Measurements from ENCODE around the gene TCF23. TPM values are rescaled to one million over a fixed set of nuclear protein-coding genes. Genes with fewer than 3 reads are reported as not detected.

The TCF23 gene
- total RNA-seq, 1 experiment from 2014 or later = not detected

DNA sequence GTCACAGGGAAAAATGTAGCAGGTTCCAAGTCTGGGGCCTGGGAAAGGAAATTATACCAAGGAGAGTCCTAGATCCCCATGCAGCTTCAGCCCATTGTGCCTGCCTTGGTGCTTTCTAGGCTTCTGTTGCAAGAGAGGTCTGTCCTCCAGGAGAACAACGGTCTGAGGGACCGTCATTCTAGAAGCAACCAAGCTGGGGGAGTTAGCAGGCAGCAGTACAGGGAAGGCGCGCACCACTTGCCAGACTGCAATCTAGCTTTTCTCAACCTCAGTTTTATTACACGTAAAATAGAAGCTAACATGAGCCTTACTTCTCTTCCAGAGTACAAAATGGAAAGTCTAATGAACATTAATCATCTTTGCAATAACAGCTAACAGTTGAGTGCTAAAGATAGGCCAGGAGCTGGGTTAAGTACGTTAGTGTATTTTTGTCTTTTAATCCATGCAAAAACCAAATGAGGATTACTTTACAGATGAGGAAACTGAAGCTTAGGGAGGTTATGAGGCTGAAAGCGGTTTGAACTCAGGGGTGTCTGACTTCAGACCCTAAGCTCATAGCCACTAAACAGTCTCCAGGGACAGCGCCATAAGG is 1.9 kb downstream of the TCF23 start:
- H3K27me3 ChIP-seq (ENCODE audit: low read length) = no peaks in the 10 kb centered on the region
- H3K4me1 ChIP-seq (ENCODE audit: insufficient read depth, low read length) = no peaks in the 10 kb centered on the region
- H3K36me3 ChIP-seq (ENCODE audit: low read depth, low read length) = no peaks in the 10 kb centered on the region
- no peaks in the 10 kb centered on the region for H3K79me2 ChIP-seq (ENCODE audit: low read length)
- H3K4me2 ChIP-seq (ENCODE audit: low read length) = no peak overlapping the region
- H3K4me3 ChIP-seq (ENCODE audit: low read length) = no peak overlapping the region
- intact Hi-C loops (cut with micrococcal nuclease) = no loop called here
- H3K9me2 ChIP-seq (replicated peaks; ENCODE audit: low read length) = no peaks in the 10 kb centered on the region
- no peak for TF ChIP-seq EZH2phosphoT487 (IDR thresholded peaks at IDR 0.05; ENCODE audit: borderline replicate concordance, low read length)
- no peak for TF ChIP-seq EZH2 (IDR thresholded peaks at IDR 0.05; ENCODE audit: low read length, unreplicated experiment)
- TF ChIP-seq, protein P1, sequence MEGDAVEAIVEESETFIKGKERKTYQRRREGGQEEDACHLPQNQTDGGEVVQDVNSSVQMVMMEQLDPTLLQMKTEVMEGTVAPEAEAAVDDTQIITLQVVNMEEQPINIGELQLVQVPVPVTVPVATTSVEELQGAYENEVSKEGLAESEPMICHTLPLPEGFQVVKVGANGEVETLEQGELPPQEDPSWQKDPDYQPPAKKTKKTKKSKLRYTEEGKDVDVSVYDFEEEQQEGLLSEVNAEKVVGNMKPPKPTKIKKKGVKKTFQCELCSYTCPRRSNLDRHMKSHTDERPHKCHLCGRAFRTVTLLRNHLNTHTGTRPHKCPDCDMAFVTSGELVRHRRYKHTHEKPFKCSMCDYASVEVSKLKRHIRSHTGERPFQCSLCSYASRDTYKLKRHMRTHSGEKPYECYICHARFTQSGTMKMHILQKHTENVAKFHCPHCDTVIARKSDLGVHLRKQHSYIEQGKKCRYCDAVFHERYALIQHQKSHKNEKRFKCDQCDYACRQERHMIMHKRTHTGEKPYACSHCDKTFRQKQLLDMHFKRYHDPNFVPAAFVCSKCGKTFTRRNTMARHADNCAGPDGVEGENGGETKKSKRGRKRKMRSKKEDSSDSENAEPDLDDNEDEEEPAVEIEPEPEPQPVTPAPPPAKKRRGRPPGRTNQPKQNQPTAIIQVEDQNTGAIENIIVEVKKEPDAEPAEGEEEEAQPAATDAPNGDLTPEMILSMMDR (conservative IDR thresholded peaks at IDR 0.05; ENCODE audit: low read depth, low read length) = no peak
- H3K9me3 ChIP-seq (ENCODE audit: low read length) = no peaks in the 10 kb centered on the region
- POLR2A ChIA-PET (ENCODE audit: unreplicated experiment) = no interaction called here
- H2AFZ ChIP-seq (ENCODE audit: low read length) = no peak overlapping the region
- ATAC-seq = no peak
- DNase-seq = no peak
- no peak overlapping the region for H3K9ac ChIP-seq (ENCODE audit: low read length)
- no peak overlapping the region for H3K27ac ChIP-seq (ENCODE audit: low read length)
- BruUV-seq (replicated peaks) = no TSS peak
- CTCF ChIA-PET = no interaction called here
- no peaks in the 10 kb centered on the region for H4K20me1 ChIP-seq (ENCODE audit: low read length)
- no peaks in the 10 kb centered on the region for H3F3A ChIP-seq (ENCODE audit: low read length, unreplicated experiment)

DNA sequence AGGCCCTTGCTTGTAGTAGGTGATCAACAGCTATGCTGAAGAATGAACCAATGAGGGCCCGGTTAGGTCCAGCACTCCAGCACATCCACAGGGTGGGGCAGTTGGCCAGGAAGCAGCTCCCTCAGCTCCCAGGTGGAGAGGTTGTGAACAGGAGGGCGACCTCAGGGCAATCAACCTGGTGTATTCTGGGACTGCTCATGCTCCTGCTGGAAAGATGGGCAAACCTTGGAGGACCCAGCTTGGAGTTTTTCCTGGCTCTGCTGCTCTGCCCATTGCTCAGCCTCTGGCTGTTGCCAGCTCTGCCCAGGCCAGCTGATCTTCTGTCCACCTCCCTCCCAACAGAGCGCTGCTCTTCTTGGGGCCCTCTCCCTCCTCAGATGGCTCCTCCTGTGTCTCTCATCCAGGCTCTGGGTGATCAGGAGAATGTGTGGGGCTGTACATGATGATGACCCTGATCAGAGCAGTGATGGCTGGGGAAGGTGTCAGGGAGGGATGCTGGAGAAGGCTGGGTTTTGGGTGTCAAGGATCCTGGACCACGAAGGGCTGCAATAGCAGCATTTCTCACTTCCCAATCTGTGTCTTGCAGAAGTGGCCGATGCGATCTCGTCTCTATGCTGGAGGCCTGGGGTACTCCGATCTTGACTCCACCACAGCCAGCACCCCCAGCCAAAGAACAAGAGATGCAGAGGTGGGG is 3.4 kb downstream of the TCF23 start:
- TF ChIP-seq EZH2phosphoT487 (IDR thresholded peaks at IDR 0.05; ENCODE audit: borderline replicate concordance, low read length) = no peak
- TF ChIP-seq, protein P1 (conservative IDR thresholded peaks at IDR 0.05; ENCODE audit: low read depth, low read length) = 0 out of 2 replicates have a peak, but pooled peaks have one; percentile 18
- no peaks in the 10 kb centered on the region for H3K9me2 ChIP-seq (replicated peaks; ENCODE audit: low read length)
- no peaks in the 10 kb centered on the region for H3K27me3 ChIP-seq (ENCODE audit: low read length)
- H2AFZ ChIP-seq (ENCODE audit: low read length) = no peak overlapping the region
- DNase-seq (peak; percentile 18), ATAC-seq (no peak)
- BruUV-seq (replicated peaks) = no TSS peak
- H4K20me1 ChIP-seq (ENCODE audit: low read length) = no peaks in the 10 kb centered on the region
- H3K4me2 ChIP-seq (ENCODE audit: low read length) = no peak overlapping the region
- no peak overlapping the region for H3K4me3 ChIP-seq (ENCODE audit: low read length)
- H3K36me3 ChIP-seq (ENCODE audit: low read depth, low read length) = no peaks in the 10 kb centered on the region
- H3K27ac ChIP-seq (ENCODE audit: low read length) = no peak overlapping the region
- intact Hi-C loops (cut with micrococcal nuclease) = no loop called here
- CTCF ChIA-PET = no interaction called here
- no peak overlapping the region for H3K9ac ChIP-seq (ENCODE audit: low read length)
- no peaks in the 10 kb centered on the region for H3K79me2 ChIP-seq (ENCODE audit: low read length)
- no peaks in the 10 kb centered on the region for H3F3A ChIP-seq (ENCODE audit: low read length, unreplicated experiment)
- POLR2A ChIA-PET (ENCODE audit: unreplicated experiment) = interaction anchor here (0.6 kb wide), 1 partner anchor 12 kb away, joined by 4 read pairs; no protein-coding TSS in a partner anchor
- H3K4me1 ChIP-seq (ENCODE audit: insufficient read depth, low read length) = no peaks in the 10 kb centered on the region
- H3K9me3 ChIP-seq (ENCODE audit: low read length) = no peaks in the 10 kb centered on the region

All from PC-3 (cell line).